ENCODE data around the gene ANO1.

DNA sequence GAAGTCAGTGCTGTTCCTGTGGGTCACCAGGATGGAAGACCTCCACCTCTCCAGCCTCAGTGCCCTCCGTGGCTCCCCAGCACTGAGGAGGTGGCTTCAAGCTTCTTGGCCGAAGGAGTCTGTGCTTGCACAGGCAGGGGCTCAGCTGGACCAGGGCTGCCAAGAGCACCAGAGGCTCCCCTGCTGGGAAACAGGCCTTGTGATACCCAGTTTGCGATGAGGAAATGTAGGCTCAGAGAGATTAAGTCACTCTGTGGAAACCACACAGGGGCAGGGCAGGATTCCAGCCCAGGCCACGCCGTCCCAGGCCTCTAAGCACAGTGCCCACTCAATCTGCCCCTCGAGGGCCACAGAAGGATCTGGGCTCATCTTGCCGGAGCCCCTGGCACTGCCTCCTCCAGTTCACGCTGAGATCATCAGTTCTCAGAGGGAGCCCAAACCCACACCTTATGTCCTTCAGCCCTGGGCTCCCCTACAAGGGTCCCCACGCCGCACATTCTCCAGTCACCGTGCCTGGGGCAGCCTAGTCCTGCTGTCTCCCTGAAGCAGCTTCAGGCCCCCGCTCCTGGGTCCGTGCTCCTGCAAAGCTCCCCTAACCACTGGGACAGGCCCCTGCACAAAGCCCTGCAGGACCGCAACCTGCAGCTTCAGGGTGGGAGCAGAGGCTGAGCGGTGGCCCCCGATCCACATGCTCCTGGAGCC is 21.6 kb downstream of the ANO1 start:
- TF ChIP-seq, protein P1, sequence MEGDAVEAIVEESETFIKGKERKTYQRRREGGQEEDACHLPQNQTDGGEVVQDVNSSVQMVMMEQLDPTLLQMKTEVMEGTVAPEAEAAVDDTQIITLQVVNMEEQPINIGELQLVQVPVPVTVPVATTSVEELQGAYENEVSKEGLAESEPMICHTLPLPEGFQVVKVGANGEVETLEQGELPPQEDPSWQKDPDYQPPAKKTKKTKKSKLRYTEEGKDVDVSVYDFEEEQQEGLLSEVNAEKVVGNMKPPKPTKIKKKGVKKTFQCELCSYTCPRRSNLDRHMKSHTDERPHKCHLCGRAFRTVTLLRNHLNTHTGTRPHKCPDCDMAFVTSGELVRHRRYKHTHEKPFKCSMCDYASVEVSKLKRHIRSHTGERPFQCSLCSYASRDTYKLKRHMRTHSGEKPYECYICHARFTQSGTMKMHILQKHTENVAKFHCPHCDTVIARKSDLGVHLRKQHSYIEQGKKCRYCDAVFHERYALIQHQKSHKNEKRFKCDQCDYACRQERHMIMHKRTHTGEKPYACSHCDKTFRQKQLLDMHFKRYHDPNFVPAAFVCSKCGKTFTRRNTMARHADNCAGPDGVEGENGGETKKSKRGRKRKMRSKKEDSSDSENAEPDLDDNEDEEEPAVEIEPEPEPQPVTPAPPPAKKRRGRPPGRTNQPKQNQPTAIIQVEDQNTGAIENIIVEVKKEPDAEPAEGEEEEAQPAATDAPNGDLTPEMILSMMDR (IDR thresholded peaks at IDR 0.05) = no peak
- TF ChIP-seq POLR2A (IDR thresholded peaks at IDR 0.05) = no peak
